Activated T-cell treated with anti-CD3 and anti-CD28 coated beads, Interleukin-2, amount 50 U/mL, for 4 hours (primary cell): ENCODE measurements around the gene TRNAU1AP. TPM values are rescaled to one million over a fixed set of nuclear protein-coding genes. Genes with fewer than 3 reads are reported as not detected.
"Not testable (repeated sequence)": the region's sequence is repeated elsewhere in the genome, so short reads cannot be mapped to it uniquely, and the experiment has no call there.

Source experiments
- ATAC-seq, 2 donors: fragments of 200-7000 bp; cut with Tn5 transposase; one replicate each; pipeline ENCODE4 v1.10.0; 2021
- DNase-seq: peaks from one replicate; pipeline ENCODE4 v3.0.0-alpha.2; 2020
- H3K27me3 Mint-ChIP-seq: one replicate; pipeline ENCODE4 v1.8.0; 2021; ENCODE audit warnings: low read depth, mixed read lengths
- H3K36me3 Mint-ChIP-seq: one replicate; pipeline ENCODE4 v1.8.0; 2022; ENCODE audit warnings: mixed read lengths; ENCODE audit not compliant: insufficient read depth
- H3K4me1 Mint-ChIP-seq: one replicate; pipeline ENCODE4 v1.8.0; 2021; ENCODE audit warnings: low read depth, mixed read lengths
- H3K4me3 Mint-ChIP-seq: one replicate; pipeline ENCODE4 v1.8.0; 2021; ENCODE audit warnings: mild to moderate bottlenecking, moderate library complexity, mixed read lengths
- H3K9me3 Mint-ChIP-seq: one replicate; pipeline ENCODE4 v1.8.0; 2021; ENCODE audit warnings: mixed read lengths
- total RNA-seq, 3 donors: library from RNA; stranded (reverse); gene quantifications; one replicate each; pipeline ENCODE4 v1.2.1, GENCODE V29; 2021

Gene TRNAU1AP
- 10 to 100 TPM; 37.4 to 44.1 (median 37.7) TPM for total RNA-seq

DNA sequence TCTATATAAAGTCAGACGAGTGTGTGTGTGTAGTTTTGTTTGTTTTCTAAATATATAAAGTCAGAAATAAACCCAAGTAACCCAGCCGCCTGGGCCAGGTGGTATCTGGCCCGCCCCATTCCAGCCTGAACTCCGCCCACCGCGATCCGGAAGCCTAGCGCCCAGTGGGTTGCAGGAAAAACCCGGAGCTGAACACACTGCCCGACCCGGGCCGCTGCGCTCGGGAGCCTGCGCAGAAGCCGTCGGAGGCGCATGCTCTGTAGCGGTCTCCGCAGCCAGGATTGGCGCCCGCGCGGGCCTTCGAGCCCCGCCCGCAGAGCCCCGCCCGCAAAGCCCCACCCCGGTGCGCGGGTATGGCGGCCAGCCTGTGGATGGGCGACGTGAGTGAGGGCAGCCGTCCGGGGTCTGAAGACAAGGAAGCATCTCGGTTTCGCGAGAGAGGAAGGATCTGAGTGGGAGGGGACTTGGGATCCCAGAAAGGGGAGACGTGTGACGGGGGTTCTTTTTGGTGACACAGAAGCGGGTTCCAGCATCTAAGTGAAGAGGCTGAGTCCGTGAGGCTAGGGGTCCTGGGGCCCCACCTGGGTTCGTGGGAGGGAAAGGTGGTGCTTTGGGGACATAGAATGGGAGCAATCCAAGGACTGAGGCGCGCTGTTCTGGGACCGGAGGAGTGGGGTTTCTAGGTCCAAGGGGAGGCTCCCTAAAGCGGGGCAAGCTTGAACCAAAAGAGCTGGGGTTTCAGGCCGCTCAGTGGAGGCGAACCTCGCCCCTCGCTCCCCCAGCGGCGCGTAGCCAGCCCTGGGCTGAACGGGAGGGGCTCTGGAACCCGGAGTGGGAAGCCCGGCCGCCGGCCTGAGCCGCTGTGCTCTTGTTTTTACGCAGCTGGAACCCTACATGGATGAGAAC lies at the start of gene TRNAU1AP:
Gene TRNAU1AP, plus strand, starts transcription at position 328 of the 906 bp plus-strand sequence. Its CDS starts 26 bp downstream, at position 354.
- ATAC-seq (peak; percentile 90 to 92), DNase-seq (peak; percentile 97)
- H3K36me3 Mint-ChIP-seq, result peaks cover 8% of the 10 kb centered on the region
- peaks cover 14% of the 10 kb centered on the region for H3K4me1 Mint-ChIP-seq
- peak within 1 kb of the TSS; percentile 87 for H3K4me3 Mint-ChIP-seq
- no peaks in the 10 kb centered on the region for H3K27me3 Mint-ChIP-seq
- H3K9me3 Mint-ChIP-seq, result no peaks in the 10 kb centered on the region

DNA sequence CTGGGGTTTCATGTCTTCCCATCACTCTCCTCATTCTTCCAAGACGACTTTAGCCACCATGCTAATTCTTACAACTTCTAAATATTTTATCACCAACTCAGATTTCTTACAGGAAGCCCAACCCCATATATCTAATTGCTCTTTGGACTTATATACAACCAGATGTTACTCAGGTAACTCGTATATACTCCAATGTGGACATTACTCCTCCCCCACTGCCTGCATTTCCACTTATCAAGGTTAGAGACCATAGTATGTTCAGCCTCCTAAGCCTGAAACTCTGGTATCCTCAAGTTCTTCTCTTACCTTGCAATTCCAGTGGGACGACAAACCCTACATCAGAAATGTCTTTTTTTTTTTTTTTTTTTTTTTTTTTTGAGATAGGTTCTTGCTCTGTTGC lies 49.8 kb upstream of the TRNAU1AP start:
- Mint-ChIP-seq H3K36me3 (peaks cover 26% of the 10 kb centered on the region), H3K27me3 (peaks cover 2% of the 10 kb centered on the region), H3K9me3 (no peaks in the 10 kb centered on the region), H3K4me3 (no peak overlapping the region), H3K4me1 (no peaks in the 10 kb centered on the region)
- ATAC-seq, result no peak
- no peak for DNase-seq

DNA sequence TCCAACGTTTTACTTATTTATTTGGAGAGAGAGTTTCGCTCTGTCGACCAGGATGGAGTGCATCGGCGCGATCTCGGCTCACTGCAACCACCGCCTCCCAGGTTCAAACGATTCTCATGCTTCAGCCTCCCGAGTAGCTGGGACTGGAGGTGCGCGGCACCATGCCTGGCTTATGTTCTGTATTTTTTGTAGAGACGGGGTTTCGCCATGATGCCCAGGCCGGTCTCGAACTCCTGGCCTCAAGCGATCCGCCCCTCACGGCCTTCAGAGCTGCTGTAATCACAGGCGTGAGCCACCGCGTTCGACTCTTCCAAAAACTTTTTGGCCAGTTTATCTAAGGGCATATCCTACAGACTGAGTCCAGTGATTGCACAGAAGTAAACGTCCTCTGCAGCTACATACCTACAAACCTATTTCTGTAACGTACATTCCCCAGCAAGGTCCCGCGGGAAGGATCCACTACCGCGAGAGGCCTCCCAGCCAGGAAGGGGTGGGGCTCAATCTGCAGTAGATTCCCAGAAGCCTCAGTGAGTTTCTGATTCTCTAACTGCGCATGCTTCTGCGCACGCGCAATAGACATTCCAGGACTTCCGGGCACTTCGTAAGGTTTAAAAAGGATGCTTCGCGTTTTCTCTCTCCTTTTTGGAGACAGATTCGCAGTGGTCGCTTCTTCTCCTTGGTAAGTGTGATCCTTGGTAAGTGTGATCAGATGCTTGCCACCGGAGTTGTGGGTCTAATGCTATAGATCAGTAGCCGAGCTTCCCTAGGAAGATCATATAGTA lies 47.3 kb upstream of the TRNAU1AP start, which contains the start of gene RCC1:
Gene RCC1, plus strand, starts transcription at position 638 of the 782 bp plus-strand sequence. CDS start 23,824 bp downstream, outside the sequence.
- DNase-seq, result peak; percentile 92
- no peaks in the 10 kb centered on the region for H3K9me3 Mint-ChIP-seq
- H3K27me3 Mint-ChIP-seq, result peaks cover 7% of the 10 kb centered on the region
- H3K4me1 Mint-ChIP-seq, result peaks cover 17% of the 10 kb centered on the region
- peak; percentile 76 to 78 for ATAC-seq
- peaks cover 48% of the 10 kb centered on the region for H3K36me3 Mint-ChIP-seq
- H3K4me3 Mint-ChIP-seq, result peak within 1 kb of the TSS; percentile 100

DNA sequence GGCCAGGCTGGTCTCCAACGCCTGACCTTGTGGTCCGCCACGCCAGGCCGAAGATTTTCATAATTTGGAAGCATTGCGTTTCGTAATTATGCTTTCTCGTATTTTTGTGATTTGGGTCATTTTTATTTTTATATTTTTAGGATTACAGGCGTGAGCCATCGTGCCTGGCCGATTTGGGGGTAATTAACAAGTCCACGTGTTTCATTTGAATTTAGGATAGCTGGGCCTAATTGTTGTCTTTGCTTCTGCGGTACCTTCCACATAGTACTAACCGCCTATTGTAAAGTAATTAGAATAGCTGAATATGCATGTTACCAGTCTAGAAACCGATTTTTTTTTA lies 46.0 kb upstream of the TRNAU1AP start:
- H3K4me3 Mint-ChIP-seq, result peak overlapping the region; percentile 100
- H3K36me3 Mint-ChIP-seq, result peaks cover 48% of the 10 kb centered on the region
- peaks cover 22% of the 10 kb centered on the region for H3K4me1 Mint-ChIP-seq
- ATAC-seq (no peak), DNase-seq (no peak)
- peaks cover 7% of the 10 kb centered on the region for H3K27me3 Mint-ChIP-seq
- no peaks in the 10 kb centered on the region for H3K9me3 Mint-ChIP-seq

DNA sequence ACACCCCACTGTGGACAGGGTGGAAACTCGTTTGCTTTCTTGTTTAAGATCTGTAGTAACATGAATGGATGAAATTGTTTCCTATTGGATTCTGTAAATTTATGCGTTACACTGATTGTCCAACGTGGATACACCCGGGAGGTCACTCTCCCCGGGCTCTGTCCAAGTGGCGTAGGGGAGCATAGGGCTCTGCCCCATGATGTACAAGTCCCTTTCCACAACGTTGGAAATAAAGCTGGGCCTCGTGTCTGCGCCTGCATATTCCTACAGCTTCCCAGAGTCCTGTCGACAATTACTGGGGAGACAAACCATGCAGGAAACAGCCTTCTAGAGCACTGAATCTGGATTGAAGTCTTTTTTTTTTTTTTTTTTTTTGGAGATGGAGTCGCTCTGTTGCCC lies 45.6 kb upstream of the TRNAU1AP start:
- DNase-seq (no peak), ATAC-seq (no peak)
- peak overlapping the region; percentile 100 for H3K4me3 Mint-ChIP-seq
- H3K9me3 Mint-ChIP-seq, result no peaks in the 10 kb centered on the region
- H3K27me3 Mint-ChIP-seq, result peaks cover 7% of the 10 kb centered on the region
- peaks cover 25% of the 10 kb centered on the region for H3K4me1 Mint-ChIP-seq
- H3K36me3 Mint-ChIP-seq, result peaks cover 51% of the 10 kb centered on the region

DNA sequence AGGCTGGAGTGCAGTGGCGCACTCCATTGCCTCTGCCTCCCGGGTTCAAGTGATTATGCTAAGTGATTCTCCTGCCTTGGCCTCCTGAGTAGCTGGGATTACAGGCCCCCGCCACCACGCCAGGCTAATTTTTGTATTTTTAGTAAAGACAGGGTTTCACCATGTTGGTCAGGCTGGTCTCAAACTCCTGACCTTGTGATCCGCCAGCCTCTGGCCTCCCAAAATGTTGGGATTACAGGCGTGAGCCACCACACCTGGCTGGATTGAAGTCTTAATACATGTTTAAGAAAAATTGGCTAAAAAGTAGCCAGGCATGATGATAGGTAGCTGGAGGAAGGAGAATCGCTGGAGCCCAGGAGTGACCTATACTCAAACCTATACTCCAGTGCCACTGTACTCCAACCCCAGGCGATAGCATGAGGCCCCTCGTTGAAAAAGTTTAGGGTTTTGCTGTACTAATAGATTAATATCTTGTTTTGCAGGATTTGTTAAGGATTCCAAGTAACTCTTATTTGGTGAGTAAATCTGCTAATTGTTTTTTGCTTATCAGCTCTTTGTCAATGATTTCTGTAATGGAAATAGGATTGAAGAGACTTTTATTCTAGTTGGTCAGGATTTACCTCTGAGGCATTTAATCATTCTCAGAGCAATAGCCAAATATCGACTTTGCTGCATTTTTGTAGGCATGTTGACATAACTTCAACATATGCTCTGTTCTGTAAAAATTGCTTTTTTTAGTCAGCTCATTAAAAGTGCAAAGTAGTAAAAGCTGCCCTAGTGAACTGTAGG lies 45.0 kb upstream of the TRNAU1AP start:
- Mint-ChIP-seq H3K36me3 (peaks cover 56% of the 10 kb centered on the region), H3K27me3 (peaks cover 7% of the 10 kb centered on the region), H3K4me3 (peak overlapping the region; percentile 100), H3K9me3 (no peaks in the 10 kb centered on the region), H3K4me1 (peaks cover 30% of the 10 kb centered on the region)
- DNase-seq (no peak), ATAC-seq (no peak)

DNA sequence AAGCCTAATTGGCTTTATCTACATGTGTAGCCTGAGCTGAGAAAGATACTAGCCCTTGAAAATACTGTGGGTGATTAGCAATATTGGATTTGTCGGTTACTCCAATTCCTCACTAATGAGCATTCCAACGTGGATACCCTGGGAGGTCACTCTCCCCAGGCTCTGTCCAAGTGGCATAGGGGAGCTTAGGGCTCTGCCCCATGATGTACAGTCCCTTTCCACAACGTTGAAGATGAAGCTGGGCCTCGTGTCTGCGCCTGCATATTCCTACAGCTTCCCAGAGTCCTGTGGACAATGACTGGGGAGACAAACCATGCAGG lies 44.5 kb upstream of the TRNAU1AP start:
- Mint-ChIP-seq H3K36me3 (peaks cover 56% of the 10 kb centered on the region), H3K27me3 (peaks cover 7% of the 10 kb centered on the region), H3K9me3 (no peaks in the 10 kb centered on the region), H3K4me1 (peaks cover 30% of the 10 kb centered on the region), H3K4me3 (peak overlapping the region; percentile 100)
- DNase-seq (no peak), ATAC-seq (no peak)

DNA sequence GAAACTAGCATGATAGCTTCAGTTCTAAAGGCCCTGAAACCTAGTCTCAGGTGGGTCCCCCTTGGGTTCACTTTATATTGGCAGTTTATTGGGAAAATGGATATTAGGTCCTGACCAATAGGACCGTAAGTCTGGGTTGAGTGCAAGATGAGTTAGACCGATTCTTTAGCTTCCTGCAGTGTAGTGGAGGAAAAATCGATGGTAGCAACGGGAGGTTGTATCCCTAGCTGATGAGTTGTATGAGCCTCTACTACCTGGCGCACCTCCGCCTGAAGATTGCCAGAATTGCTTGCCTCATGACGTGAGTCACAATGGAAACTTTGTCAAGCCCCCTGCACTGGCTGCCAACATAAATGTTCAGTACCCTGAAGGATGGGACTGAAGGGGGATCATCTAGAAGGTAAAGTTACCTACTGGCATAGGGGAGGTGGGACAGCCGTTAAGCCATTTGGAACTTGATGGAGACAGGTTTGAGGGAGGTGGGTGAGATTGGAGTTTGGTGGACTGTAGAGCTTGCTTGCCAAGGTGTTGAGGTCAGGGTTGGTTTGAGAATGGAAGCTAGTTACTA lies 43.1 kb upstream of the TRNAU1AP start:
- DNase-seq (peak; percentile 45), ATAC-seq (peak; percentile 2)
- H3K4me1 Mint-ChIP-seq, result peaks cover 31% of the 10 kb centered on the region
- peaks cover 7% of the 10 kb centered on the region for H3K27me3 Mint-ChIP-seq
- H3K36me3 Mint-ChIP-seq, result peaks cover 56% of the 10 kb centered on the region
- peak overlapping the region; percentile 100 for H3K4me3 Mint-ChIP-seq
- H3K9me3 Mint-ChIP-seq, result no peaks in the 10 kb centered on the region

DNA sequence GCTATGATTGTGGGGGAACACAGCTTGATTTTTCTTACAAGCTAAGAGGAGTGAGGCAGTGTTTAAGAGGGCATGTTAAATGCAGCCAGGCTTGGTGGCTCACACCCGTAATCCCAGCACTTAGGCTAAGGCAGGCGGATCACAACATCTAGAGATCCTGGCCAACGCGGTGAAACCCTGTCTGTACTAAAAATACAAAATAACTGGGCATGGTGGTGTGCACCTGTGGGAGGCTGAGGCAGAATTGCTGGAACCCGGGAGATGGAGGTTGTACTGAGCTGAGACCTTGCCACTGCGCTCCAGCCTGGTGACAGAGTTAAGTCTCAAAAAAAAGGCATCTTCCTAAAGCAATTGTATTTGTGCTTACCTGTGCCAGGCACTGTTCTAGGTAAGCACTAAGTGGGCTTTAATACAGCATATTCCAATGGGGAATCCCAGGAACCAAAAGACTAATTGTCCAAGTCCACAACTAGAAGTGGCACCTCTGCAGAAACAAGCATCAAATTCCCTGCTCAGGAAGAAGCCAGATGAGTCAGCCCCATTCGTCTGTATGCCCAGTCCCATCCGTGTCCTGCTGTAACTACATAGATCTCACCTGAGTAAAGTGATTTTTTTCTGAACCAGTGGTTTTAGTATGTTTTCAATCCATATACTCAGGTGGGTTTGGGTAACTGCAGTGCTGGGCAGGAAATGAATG lies 42.5 kb upstream of the TRNAU1AP start:
- H3K36me3 Mint-ChIP-seq, result peaks cover 56% of the 10 kb centered on the region
- H3K27me3 Mint-ChIP-seq, result peaks cover 7% of the 10 kb centered on the region
- ATAC-seq (peak; percentile 15 to 20), DNase-seq (peak; percentile 8)
- peaks cover 32% of the 10 kb centered on the region for H3K4me1 Mint-ChIP-seq
- peak overlapping the region; percentile 100 for H3K4me3 Mint-ChIP-seq
- no peaks in the 10 kb centered on the region for H3K9me3 Mint-ChIP-seq

DNA sequence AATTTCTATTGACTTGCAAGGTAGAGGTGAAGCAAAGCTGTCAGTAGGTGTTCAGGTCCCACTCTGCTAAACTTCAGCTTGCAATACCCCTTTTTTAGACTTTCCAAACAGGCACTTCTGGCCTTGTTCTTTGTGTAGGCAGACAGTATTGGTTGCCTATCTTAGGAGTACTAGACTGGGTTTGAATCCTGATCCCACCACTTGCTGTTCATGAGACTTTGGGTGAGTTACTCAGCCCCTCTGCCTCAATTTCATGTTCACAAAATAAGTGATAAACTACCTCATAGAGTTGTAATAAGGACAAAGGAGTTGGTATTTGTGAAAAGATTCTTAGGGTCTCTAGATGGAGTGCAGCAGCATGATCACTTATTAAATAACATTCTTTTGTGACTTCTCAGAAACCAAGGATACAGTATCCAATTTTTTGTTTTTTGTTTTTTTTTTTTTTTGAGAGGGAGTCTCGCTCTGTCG lies 41.9 kb upstream of the TRNAU1AP start:
- H3K4me3 Mint-ChIP-seq, result peak overlapping the region; percentile 100
- peak; percentile 13 to 20 for ATAC-seq
- H3K9me3 Mint-ChIP-seq, result no peaks in the 10 kb centered on the region
- H3K27me3 Mint-ChIP-seq, result peaks cover 4% of the 10 kb centered on the region
- no peak for DNase-seq
- peaks cover 54% of the 10 kb centered on the region for H3K36me3 Mint-ChIP-seq
- peaks cover 32% of the 10 kb centered on the region for H3K4me1 Mint-ChIP-seq

DNA sequence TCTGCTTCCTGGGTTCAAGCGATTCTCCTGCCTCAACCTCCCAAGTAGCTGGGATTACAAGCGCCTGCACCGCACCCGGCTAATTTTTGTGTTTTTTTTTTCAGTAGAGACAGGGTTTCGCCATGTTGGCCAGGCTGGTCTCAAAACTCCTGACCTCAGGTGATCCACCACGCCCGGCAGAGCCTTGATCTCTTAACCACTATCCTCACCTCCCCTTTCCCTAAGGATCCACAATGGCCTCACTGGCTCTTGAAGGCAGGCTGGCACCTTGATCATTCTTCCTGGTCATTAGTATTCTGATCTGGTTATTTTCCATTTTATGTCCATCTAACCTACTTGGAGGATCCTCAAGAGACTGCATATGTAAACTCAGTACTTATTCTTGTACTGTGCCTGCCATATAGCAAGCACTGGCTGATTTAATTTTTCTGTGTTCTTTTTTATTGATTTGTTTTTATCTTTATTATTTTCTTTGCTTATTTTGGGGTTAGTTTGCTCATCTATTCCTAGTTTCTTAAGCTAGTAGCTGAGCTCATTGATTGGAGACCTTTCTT lies 40.8 kb upstream of the TRNAU1AP start:
- H3K9me3 Mint-ChIP-seq, result no peaks in the 10 kb centered on the region
- H3K36me3 Mint-ChIP-seq, result peaks cover 42% of the 10 kb centered on the region
- H3K4me1 Mint-ChIP-seq, result peaks cover 40% of the 10 kb centered on the region
- H3K4me3 Mint-ChIP-seq, result peak overlapping the region; percentile 64
- DNase-seq (no peak), ATAC-seq (no peak)
- H3K27me3 Mint-ChIP-seq, result peaks cover 4% of the 10 kb centered on the region

DNA sequence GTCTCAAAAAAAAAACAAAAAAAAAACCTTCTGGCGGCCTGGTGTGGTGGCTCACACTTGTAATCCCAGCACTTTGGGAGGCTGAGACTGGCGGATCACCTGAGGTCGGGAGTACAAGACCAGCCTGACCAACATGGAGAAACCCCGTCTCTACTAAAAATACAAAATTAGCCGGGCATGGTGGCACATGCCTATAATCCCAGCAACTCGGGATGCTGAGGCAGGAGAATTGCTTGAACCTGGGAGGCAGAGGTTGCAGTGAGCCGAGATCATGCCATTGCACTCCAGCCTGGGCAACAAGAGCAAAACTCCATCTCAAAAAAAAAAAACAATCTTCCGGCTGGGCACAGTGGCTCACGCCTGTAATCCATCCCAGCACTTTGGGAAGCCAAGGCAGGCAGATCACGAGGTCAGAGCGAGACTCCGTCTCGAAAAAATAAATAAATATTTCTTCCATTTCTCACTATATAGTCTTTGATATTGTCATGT lies 38.4 kb upstream of the TRNAU1AP start:
- not testable (repeated sequence) for H3K27me3 Mint-ChIP-seq, DNase-seq, H3K4me3 Mint-ChIP-seq, ATAC-seq, H3K9me3 Mint-ChIP-seq
- Mint-ChIP-seq H3K4me1 (peaks cover 48% of the 10 kb centered on the region), H3K36me3 (peaks cover 19% of the 10 kb centered on the region)

DNA sequence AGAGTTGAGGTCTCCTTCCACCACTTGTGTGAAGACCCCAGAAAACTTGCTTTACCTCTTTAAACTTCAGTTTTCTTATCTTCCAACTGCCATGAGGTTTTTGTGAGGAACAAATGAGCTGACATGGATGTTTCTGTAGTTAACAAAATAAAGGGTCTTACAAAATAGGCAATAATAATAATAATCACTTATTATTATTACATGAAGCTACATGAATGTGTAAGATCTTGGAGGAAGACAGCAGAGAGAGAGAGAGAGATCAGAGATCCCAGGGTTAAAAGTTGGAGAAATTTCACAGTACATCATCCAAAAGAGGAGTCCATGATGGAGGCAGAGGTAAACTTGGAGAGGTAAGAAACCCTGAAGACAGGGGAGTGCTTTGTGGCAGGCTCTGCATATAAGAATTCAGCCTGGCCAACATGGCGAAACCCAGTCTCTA lies 36.3 kb upstream of the TRNAU1AP start:
- ATAC-seq (no peak), DNase-seq (no peak)
- no peaks in the 10 kb centered on the region for H3K27me3 Mint-ChIP-seq
- H3K36me3 Mint-ChIP-seq, result peaks cover 8% of the 10 kb centered on the region
- H3K4me1 Mint-ChIP-seq, result peaks cover 38% of the 10 kb centered on the region
- H3K9me3 Mint-ChIP-seq, result no peaks in the 10 kb centered on the region
- peak overlapping the region; percentile 5 for H3K4me3 Mint-ChIP-seq
